ENCODE data around the gene ITIH4.

The ITIH4 gene

DNA sequence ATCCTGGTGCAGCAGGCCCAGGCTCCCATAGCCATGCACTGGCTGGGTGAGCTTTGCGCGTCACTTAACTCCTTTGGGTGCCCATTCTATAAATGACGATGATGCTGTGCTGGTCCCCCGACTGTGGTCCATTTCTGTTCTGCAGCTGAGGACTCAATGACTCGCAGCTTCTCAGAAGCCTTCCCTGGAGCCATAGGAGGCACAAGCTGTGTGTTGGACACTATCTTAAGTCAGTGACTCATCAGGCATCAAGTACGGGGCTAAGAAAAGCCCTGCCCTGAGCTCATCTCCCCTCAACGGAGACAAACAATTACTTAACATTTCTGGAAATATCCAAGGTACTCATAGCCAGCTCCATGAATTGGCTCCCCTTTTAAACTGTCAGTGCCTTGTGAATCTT, 18.1 kb upstream of the ITIH4 start:
- no peak for DNase-seq (ENCODE audit: low read depth in 2 of 2)

DNA sequence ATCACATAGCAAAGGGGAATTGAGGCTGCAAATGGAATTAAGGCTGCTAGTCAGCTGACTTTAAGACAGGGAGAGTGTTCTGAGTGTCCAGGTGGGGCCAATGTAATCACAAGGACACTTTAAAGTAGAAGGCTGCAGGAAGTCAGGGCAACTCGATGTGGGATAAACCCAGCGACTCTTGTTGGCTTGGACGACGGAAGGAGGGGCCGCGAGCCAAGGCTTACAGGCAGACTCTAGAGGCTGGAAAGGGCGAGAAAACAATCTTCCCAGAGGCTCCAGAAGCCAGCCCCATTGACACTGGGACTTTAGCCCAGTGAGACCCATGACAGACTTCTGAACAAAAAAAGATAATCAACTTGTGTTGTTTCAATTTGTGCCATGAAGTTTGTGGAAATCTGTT, 17.3 kb upstream of the ITIH4 start:
- DNase-seq (ENCODE audit: low read depth in 2 of 2), result no peak

- DNase-seq (ENCODE audit: low read depth in 2 of 2), result no peak
Observed at GRCh38 chr3:52847241-52847640, 16.8 kb upstream of the ITIH4 start.

DNA sequence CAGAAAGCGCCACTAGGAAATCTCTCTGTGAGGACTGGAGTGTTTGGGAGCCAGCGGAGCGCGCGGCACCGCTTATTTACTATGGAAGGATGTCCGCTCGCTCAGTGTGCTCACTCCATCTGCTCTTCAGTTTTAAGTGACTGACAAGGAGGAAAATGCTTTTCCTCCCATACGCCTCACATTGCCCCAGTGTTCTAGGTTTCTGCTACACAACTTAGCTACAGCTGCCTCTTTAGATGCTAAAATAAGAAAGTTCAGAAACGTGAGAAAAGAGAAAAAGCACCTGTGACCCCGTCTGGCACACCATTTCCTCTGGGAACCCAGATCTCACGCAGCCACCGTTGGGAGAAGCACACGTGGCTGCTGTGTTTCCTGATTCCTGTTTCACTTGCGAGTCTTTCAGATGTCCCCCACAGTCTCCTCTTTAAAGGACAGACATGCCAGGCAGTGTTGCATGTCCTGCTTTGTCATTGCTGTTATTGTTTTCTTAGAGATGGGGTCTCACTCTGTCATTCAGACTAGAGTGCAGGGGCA, 16.0 kb upstream of the ITIH4 start:
- DNase-seq (ENCODE audit: low read depth in 2 of 2), result no peak

GRCh38 chr3:52845691-52846431, 15.4 kb upstream of the ITIH4 start:
- DNase-seq (ENCODE audit: low read depth in 2 of 2), result peak; percentile 6 to 20

GRCh38 chr3:52845157-52845556, 14.7 kb upstream of the ITIH4 start:
- no peak for DNase-seq (ENCODE audit: low read depth in 2 of 2)

- no peak for DNase-seq (ENCODE audit: low read depth in 2 of 2)
Observed at GRCh38 chr3:52844290-52844975, 14.0 kb upstream of the ITIH4 start.

- DNase-seq (ENCODE audit: low read depth in 2 of 2), result no peak
Observed at GRCh38 chr3:52843881-52844280, 13.4 kb upstream of the ITIH4 start.

- no peak for DNase-seq (ENCODE audit: low read depth in 2 of 2)
Observed at GRCh38 chr3:52843108-52843865, 12.8 kb upstream of the ITIH4 start.

DNA sequence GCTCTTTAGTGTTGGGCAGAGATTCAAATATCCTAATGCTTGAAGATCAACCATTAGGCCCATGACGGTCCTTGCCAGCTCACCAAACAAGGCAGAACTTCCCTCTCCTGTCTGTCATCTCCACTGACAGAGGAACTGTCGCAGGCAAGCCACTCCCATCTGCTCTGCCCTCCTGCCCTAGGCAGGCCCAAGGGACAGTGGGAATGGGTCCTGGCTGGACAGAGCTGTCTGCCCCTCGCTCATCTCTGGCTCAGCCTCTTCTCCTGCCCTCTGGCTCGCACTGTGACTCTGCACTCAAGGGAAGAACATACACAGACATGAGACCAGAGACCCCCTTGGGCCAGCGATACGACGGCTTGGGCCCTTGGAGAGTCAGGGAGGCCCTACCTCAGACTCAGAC, 12.0 kb upstream of the ITIH4 start:
- no peak for DNase-seq (ENCODE audit: low read depth in 2 of 2)

DNA sequence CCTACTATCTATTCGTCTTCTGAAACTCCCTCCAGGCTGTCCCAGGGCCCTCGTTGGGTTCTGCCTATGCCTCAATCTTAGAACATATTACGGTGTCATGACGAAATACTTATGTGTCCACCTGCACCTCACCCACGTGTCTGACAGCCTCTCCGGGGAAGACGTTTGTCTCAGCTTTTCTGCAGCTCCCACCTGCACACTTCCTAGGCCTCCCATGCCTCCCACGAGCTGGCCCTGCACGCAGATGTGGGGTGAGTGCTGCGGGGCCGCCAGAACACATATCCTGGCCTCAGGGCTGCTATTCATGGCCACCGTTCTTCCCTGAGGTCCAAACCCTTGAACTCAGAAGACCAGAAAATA, 11.5 kb upstream of the ITIH4 start:
- DNase-seq (ENCODE audit: low read depth in 2 of 2), result no peak

- no peak for DNase-seq (ENCODE audit: low read depth in 2 of 2)
Observed at GRCh38 chr3:52841211-52841980, 10.9 kb upstream of the ITIH4 start.

- no peak for DNase-seq (ENCODE audit: low read depth in 2 of 2)
Observed at GRCh38 chr3:52839892-52840545, 9.5 kb upstream of the ITIH4 start.

DNA sequence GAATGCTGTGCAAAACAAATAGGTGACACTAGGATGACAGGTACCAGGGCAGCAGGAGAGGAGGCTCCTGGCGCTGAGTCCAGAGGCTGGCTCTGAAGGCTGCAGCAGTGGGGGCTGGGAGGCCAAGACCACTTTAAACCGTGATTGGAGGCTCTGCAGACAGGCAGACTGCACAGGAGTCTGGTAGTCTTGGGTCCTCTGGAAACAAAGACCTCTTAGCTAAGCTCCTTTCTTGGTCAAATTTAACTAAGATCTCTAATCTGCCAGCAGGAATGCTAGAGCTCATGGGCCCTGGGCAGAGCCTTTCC, 8.8 kb upstream of the ITIH4 start:
- DNase-seq (ENCODE audit: low read depth in 2 of 2), result no peak

- no peak for DNase-seq (ENCODE audit: low read depth in 2 of 2)
Observed at GRCh38 chr3:52838561-52839267, 8.2 kb upstream of the ITIH4 start.

DNA sequence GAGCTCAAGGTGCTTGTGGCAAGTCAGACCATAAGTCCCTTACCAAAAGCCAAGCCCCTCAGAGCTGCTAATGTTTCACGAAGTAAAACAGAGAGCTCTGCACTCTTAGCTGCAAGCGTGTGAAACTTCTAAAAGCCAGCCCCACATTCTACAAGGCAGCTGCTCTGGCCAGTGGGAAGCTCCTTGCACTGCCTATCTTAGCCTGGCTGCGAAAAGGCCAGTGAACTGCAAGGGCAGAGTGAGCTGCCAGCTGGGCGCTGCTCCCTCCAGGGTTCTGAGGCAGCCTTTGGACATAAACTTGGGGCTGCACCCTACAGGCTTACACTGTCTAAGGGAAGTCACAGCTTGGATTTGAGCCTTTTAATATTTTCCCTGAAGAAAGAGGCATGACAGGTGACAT, 6.5 kb upstream of the ITIH4 start:
- DNase-seq (ENCODE audit: low read depth in 2 of 2), result no peak

- DNase-seq (ENCODE audit: low read depth in 2 of 2), result no peak
Observed at GRCh38 chr3:52836471-52836845, 6.0 kb upstream of the ITIH4 start.

- no peak for DNase-seq (ENCODE audit: low read depth in 2 of 2)
Observed at GRCh38 chr3:52835766-52836470, 5.4 kb upstream of the ITIH4 start.

DNA sequence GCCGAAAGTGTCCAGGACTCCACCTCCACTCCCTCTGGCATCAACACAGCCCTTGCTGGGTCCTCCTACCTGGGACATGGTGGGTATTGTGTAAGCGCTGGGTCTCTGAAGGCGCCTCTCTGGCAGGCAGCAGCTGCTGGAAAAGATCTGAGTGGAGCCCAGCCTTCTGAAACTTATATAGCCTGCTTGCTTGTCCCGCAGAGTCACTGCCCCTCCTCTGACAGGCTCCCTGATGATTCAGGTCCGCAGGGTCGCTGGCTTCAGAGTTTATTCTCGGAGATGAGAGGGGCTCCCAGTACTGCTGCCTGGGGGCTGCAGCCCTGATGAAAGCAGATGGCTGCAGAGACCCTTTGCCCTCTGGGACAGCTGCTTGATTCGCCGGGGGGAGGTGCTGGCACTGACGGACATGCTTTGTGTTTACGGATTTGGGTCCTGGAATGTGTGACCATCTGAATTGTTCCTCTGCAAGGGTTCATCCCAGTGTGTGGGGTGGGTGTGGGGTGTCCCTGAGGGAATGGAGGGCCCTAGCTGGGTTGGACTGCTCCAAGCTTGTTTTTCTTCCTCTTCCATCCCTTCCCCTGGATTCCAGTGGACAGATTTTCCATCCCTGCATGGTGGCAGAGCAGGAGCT, 4.5 kb upstream of the ITIH4 start, which contains the start of gene MUSTN1:
MUSTN1 (minus strand) TSS at position 149 of the 631 bp plus-strand sequence; CDS start at position 78, 71 bp downstream.
- DNase-seq (ENCODE audit: low read depth in 2 of 2), result no peak

GRCh38 chr3:52833202-52833601, 2.7 kb upstream of the ITIH4 start:
- DNase-seq (ENCODE audit: low read depth in 2 of 2), result no peak

All from stimulated activated CD4-positive, alpha-beta T cell treated with anti-CD3 and anti-CD28 coated beads, Interleukin-1b, Interleukin-23, amount 100 ng/mL, for 4 hours (primary cell).